GM12801 (cell line): ENCODE data around the gene CDK5RAP3.

ENCODE experiments used
- TF ChIP-seq, protein P1 (sequence below): IDR thresholded peaks from one replicate; pipeline ENCODE4 v1.5.1; 2011; ENCODE audit warnings: control low read depth; ENCODE audit not compliant: insufficient read length; ENCODE audit errors: extremely low read depth

The CDK5RAP3 gene, protein sequence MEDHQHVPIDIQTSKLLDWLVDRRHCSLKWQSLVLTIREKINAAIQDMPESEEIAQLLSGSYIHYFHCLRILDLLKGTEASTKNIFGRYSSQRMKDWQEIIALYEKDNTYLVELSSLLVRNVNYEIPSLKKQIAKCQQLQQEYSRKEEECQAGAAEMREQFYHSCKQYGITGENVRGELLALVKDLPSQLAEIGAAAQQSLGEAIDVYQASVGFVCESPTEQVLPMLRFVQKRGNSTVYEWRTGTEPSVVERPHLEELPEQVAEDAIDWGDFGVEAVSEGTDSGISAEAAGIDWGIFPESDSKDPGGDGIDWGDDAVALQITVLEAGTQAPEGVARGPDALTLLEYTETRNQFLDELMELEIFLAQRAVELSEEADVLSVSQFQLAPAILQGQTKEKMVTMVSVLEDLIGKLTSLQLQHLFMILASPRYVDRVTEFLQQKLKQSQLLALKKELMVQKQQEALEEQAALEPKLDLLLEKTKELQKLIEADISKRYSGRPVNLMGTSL

DNA sequence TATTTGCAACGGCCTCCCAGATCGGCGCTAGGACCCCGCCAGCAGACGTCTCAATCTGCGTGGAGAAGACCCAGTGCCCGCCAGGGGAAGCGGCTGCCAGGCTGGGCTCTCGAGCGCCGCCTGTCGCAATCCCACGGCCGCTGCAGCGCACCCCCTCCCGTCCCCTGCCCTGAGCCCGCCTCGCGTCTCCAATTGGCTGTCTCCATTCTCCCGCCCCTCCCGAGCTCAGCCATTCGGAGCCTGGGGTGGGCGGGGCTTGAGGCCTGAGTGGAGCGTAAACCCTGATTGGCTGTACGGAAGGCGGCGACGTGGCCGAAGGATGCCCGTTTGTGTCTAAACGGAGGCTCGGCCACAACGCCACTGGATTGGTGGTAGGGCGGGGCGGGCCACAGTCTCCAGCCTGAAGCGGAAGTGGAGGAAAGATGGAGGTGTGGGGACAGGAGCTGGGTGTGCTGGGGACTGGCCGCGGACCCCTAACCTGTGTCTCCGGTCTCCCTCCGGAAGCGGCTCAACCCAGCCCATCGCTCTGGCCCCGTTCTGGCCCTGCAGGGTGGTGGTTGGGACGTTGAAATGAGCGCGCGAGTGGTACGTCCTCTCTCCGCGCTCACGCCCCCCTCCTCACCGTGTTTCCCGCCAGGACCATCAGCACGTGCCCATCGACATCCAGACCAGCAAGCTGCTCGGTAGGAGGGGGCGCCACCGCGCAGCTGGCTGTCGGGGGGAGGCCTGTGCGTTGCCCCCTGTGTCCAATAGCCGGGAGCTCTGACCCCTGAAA lies at the start of gene CDK5RAP3:
Gene CDK5RAP3, plus strand, starts transcription at position 389 of the 775 bp plus-strand sequence. Its CDS starts 34 bp downstream, at position 423.
- TF ChIP-seq, protein P1, sequence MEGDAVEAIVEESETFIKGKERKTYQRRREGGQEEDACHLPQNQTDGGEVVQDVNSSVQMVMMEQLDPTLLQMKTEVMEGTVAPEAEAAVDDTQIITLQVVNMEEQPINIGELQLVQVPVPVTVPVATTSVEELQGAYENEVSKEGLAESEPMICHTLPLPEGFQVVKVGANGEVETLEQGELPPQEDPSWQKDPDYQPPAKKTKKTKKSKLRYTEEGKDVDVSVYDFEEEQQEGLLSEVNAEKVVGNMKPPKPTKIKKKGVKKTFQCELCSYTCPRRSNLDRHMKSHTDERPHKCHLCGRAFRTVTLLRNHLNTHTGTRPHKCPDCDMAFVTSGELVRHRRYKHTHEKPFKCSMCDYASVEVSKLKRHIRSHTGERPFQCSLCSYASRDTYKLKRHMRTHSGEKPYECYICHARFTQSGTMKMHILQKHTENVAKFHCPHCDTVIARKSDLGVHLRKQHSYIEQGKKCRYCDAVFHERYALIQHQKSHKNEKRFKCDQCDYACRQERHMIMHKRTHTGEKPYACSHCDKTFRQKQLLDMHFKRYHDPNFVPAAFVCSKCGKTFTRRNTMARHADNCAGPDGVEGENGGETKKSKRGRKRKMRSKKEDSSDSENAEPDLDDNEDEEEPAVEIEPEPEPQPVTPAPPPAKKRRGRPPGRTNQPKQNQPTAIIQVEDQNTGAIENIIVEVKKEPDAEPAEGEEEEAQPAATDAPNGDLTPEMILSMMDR: no peak

DNA sequence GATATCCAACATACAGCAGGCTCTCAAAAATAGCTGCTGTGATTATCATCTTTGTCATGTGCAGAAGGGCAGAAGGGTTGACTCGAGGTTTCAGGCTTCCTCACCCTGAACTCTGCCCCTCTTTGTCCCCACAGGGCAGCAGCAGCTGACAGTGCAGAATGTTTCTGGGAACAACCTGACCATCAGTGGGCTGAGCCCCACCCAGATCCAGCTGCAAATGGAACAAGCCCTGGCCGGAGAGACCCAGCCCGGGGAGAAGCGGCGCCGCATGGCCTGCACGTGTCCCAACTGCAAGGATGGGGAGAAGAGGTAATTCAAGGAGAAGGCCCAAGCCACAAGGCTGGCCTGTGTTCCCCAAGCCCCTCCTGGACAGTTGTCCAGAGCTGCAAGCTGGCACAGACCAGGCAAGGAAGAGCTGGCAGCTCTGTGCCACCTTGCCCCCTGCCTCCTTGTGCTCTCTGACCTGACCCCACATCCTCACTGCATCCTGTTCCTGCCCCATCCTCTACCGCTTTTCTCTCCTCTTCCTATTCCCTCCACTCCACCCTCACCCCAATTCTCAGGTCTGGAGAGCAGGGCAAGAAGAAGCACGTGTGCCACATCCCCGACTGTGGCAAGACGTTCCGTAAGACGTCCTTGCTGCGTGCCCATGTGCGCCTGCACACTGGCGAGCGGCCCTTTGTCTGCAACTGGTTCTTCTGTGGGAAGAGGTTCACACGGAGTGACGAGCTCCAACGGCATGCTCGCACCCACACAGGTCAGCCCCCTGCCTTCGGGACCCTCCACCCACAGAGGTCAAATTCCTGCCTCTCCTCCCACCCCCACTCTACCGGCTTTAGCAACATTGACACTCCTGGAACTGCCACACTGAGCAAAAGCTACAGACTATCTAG lies 45.9 kb upstream of the CDK5RAP3 start:
- TF ChIP-seq, protein P1: no peak

DNA sequence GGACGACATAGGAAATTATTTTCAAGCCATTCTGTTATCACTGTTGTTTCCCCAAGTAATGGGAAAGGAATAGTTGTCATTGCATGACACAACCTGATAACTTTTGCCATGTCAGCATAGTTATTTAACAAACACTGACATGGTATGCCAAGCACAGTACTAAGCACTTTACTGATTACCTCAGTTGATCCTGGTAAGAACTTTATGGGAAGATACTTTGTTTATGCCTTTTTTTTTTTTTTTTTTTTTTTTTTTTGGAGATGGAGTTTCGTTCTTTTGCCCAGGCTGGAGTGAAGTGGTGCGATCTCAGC lies 45.3 kb upstream of the CDK5RAP3 start:
- TF ChIP-seq, protein P1: no peak

DNA sequence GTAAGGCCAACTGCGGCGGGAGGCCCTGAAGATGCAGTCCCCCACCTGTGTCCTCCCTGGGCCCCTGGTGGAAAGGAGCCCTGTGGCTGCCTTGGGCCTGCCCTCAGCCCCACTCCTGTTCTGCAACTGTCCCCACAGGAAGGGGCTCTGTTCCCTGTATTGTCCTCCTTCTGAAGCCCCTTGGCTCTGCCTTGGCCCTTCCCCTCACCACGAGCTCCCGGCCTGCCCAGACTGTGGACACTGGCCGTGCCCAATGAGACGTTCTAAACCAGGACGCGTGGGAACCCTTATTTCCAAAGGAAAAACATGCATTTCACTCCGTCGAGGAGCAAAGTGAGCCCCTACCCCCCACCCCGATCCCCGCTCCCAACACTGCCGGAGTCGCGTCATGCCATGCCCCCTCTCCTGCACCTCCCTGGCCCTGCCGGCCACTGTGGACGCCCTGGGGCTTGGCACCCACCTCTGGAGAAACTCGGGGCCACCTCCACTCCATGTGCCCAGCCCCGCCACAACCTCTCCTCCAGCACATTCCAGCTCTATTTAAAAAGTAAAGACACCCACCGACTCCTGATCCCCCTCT lies 43.0 kb upstream of the CDK5RAP3 start:
- TF ChIP-seq, protein P1: no peak

DNA sequence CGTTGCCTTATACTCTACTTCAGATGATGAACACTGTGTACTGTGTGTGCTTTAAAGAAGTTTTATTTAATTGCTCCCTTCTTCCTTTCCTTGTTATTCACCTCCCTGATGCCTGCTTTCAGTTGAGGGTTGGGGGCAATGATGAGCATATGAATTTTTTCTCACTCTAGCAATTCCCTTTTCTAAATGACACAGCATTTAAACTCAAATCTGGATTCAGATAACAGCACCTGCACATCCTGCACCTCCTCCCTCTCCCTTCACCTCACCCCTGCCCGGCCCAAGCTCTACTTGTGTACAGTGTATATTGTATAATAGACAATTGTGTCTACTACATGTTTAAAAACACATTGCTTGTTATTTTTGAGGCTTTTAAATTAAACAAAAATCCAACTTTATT lies 42.5 kb upstream of the CDK5RAP3 start:
- TF ChIP-seq, protein P1: no peak

DNA sequence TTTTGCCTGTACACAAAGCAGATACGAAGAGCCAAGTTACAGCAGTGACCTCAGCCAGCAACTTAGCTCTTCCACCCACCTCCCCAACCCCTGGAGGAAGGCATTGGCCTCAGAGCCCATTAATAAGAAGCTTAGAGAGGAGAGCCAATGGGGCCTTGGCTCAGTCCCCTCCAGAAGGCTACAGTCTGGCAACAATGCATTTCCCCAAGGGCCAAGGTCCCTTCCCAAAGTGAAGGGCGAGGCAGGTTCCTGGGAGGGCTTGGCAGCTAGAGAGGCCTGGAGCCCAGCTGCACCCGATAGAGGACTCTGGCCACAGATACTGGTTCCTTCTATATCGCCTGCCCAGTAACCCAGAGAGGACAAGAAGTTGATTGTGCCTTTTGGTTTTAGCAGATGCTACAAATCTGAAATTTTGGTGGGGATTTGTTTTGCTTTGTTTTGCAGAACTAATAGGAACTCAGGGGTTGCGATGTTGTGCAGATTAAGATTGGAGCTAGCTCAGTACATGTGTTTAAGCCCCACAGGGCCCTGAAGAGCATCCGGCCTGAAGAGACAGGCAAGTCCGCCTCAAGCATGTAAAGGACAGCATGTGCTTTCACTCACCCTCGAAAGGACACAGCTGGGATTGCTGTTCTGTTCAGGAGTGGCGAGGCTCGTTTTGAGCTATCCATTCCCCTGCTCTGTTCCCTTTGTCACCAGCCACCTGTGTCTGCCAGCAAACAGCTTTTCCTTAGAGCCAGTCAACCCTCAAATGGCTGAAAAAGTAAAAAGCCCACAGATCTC lies 41.5 kb upstream of the CDK5RAP3 start:
- TF ChIP-seq, protein P1: no peak
